Common myeloid progenitor, CD34-positive (primary cell): ENCODE data around the gene HOXC4.

Experiments used
- CTCF ChIA-PET: fragments of 350-600 bp; sonication (Branson Sonifier 250); formaldehyde crosslinking; loops from one replicate; lab custom pipeline; 2021; ENCODE audit warnings: antibody characterized with exemption; lab: Charles Lee
- POLR2A ChIA-PET: fragments of 350-600 bp; sonication (Branson Sonifier 250); formaldehyde crosslinking; loops from one replicate; lab custom pipeline; 2021; ENCODE audit warnings: antibody characterized with exemption; lab: Charles Lee
- DNase-seq, 3 donors: peaks; one replicate each; pipeline versions ENCODE4 v3.0.0 to v3.0.0-alpha.2; 2013
- H3K27ac ChIP-seq, 2 experiments: 1 replicate in 1 of 2; 2 replicates in 1 of 2; pipeline ENCODE4 v1.7.0; 2013; ENCODE audit warnings: inconsistent platforms in 2 of 2, low read length in 2 of 2, mild to moderate bottlenecking in 2 of 2, low read depth in 1 of 2, moderate library complexity in 1 of 2; ENCODE audit not compliant: severe bottlenecking in 2 of 2, insufficient read depth in 1 of 2, poor library complexity in 1 of 2
- H3K27me3 ChIP-seq, 5 experiments: replicated peaks in 2 of 5; 1 replicate in 3 of 5; 2 replicates in 2 of 5; pipeline versions ENCODE4 v1.6.1 to v1.7.0; 2013; ENCODE audit warnings: low read length in 4 of 5, mild to moderate bottlenecking in 2 of 5, moderate library complexity in 2 of 5, inconsistent platforms in 1 of 5; ENCODE audit not compliant: insufficient read depth in 5 of 5, control insufficient read depth in 4 of 5
- H3K36me3 ChIP-seq, 4 experiments: 1 replicate in 2 of 4; 2 replicates in 2 of 4; pipeline versions ENCODE4 v1.6.1 to v1.7.0; 2013; ENCODE audit warnings: low read length in 3 of 4, control low read depth in 1 of 4, mild to moderate bottlenecking in 1 of 4; ENCODE audit not compliant: control insufficient read depth in 4 of 4, insufficient read depth in 4 of 4
- H3K4me1 ChIP-seq, 4 experiments: 1 replicate in 3 of 4; 2 replicates in 1 of 4; pipeline versions ENCODE4 v1.6.1 to v1.7.1; 2013; ENCODE audit warnings: low read length in 3 of 4, mild to moderate bottlenecking in 3 of 4, control low read depth in 1 of 4, inconsistent platforms in 1 of 4, moderate library complexity in 1 of 4; ENCODE audit not compliant: control insufficient read depth in 4 of 4, insufficient read depth in 4 of 4; ENCODE audit errors: control extremely low read depth in 1 of 4
- H3K4me3 ChIP-seq, 7 experiments: 1 replicate in 4 of 7; 2 replicates in 3 of 7; pipeline versions ENCODE4 v1.5.1 to v1.7.0; 2013; ENCODE audit warnings: mild to moderate bottlenecking in 7 of 7, low read length in 6 of 7, moderate library complexity in 6 of 7, inconsistent platforms in 2 of 7, low read depth in 2 of 7, control low read depth in 1 of 7; ENCODE audit not compliant: insufficient read depth in 4 of 7, control insufficient read depth in 1 of 7; ENCODE audit errors: extremely low read depth in 1 of 7
- H3K9me3 ChIP-seq, 5 experiments: 1 replicate in 4 of 5; 2 replicates in 1 of 5; pipeline versions ENCODE4 v1.6.1 to v1.7.1; 2013; ENCODE audit warnings: low read length in 4 of 5, mild to moderate bottlenecking in 2 of 5, inconsistent platforms in 1 of 5, low read depth in 1 of 5, moderate library complexity in 1 of 5; ENCODE audit not compliant: control insufficient read depth in 4 of 5, insufficient read depth in 2 of 5; ENCODE audit errors: control extremely low read depth in 1 of 5
- WGBS: methylation state at CpG from one replicate; pipeline ENCODE4 v1.1.5; 2013; ENCODE audit not compliant: insufficient coverage; 5-methylcytosine and 5-hydroxymethylcytosine counted together

The HOXC4 gene

DNA sequence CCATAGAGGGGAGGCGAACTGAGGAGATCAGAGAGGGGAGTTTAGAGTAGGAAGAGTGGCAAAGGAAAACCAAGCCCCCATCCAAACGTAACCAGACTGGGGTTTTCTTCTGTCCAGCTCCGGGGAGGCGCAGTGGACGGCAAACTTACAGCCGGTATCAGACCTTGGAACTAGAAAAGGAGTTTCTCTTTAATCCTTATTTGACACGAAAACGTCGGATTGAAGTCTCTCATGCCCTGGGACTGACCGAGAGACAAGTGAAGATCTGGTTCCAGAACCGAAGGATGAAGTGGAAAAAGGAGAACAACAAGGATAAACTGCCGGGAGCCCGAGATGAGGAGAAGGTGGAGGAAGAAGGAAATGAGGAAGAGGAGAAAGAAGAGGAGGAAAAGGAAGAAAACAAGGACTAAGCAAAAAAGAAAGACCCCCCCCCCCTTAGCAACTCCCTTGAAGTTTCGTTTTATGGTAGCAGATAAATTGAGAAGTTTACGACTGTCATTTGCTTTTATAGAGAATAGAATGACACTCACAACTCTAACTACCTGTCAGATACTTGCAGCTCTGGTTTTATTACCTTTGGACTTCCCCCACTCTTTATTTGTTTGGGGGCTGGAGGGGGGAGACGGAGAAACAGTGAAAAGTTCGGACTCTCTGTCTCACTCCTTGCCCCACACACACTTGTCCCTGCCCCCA is 42.5 kb upstream of the HOXC4 start:
- POLR2A ChIA-PET = no interaction called here
- DNase-seq = no peak

DNA sequence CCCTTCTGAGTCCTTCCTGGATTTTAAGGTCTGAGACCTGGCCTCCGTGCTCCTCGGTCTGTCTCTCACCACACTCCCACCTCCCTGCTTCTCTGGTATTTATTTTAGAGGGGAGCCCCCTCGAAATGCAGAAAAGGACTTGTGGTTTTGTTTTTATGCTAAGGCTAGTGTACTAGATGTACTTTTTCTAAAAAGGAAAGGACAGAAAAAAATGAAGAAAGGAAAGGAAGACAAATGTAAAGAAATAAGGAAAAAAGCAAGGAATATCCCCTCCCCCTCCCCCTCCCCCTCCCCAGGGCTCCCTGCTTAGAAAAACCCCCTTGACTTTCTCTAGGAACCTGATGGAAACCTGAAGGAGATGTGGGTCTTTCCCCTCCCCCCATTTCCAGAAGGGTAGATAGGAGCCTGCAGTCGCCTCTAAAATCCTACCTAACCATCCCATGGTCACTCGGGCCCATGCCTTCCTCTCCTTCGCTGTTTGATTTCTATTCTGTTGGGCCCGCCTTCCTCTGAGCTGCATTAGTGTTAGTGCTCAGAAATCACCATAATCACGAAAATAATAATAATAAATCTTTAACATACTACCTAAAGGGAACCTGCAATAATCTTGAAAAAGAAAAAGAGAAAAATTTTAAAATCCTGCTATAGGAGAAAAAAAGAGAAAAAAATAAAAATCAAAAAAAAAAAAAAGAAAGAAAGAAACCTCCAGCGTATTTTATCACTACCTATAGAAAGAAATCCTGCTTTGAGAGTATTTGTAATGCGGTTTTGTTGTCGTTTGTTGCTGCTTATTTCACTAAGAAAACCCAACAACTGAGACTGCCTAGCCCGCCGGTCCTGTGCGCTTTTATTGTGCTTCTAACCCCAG is 41.7 kb upstream of the HOXC4 start:
- POLR2A ChIA-PET = interaction anchor here (0.7 kb wide), 1 partner anchor 189 kb away, joined by 3 read pairs; no protein-coding TSS in a partner anchor
- H3K27me3 ChIP-seq = peaks cover 16 to 97% (median 67%) of the 10 kb centered on the region in 5 experiments
- CTCF ChIA-PET = interaction anchor here (0.9 to 2.1 kb wide), 4 partner anchors 11 to 196 kb away, joined by 3 to 11 read pairs (median 4); no protein-coding TSS in a partner anchor
- WGBS = no CpG with 5 or more reads among the region's 14 CpGs
- peaks cover 0 to 7% (median 3%) of the 10 kb centered on the region in 4 experiments for H3K4me1 ChIP-seq
- peaks cover 0 to 4% (median 0%) of the 10 kb centered on the region in 5 experiments for H3K9me3 ChIP-seq
- DNase-seq = no peak
- no peak overlapping the region for H3K4me3 ChIP-seq
- no peak overlapping the region for H3K27ac ChIP-seq
- H3K36me3 ChIP-seq = no peaks in the 10 kb centered on the region

More for the DNA sequence above, 42.5 kb upstream of the HOXC4 start:
- WGBS = 6% methylated on average over 10 of the region's 17 CpGs
- Histone ChIP-seq H3K27ac (no peak overlapping the region), H3K4me1 (peaks cover 0 to 12% (median 7%) of the 10 kb centered on the region in 4 experiments), H3K9me3 (no peaks in the 10 kb centered on the region), H3K4me3 (no peak overlapping the region), H3K36me3 (no peaks in the 10 kb centered on the region), H3K27me3 (peaks cover 15 to 98% (median 70%) of the 10 kb centered on the region in 5 experiments)
- CTCF ChIA-PET = interaction anchor here (1.3 to 1.4 kb wide), 2 partner anchors 15 to 189 kb away, joined by 4 to 6 read pairs; no protein-coding TSS in a partner anchor

DNA sequence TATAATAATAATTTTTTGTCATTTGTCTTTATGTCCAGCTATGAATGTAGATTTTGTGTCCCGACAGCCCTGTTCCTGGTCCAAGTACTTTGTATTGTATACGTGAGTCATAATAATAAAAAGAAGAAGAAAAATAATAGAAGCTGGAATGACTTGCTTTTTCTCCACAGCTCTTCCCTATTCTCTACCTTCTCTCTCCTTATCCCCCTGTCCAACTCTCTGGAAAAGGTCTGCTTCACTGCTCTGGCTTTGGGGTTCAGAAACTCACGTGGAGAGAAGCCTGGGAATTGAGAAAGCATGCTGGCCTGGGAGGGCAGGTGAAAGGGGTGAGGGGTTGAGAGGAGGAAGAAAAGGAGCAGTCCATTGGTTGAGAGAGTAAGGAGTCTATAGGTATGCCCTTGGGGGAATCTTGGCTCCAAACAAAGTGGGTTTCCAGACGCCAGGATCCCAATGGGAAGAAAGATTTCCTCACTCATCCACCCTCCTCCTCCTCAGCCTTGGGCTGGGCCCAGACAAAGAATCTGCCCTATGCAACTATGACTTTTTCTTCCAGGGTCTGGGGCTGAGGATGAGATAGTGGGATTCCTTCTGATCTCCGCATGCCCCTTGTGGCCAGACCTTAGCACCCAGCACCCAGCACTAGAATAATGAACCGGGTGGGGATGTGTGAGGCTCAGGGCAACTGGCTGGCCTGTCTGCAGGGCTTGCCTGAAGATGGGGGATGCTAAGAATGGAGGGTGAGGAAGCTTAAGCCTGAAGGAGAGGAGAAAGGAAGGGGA is 40.8 kb upstream of the HOXC4 start:
- H3K36me3 ChIP-seq = no peaks in the 10 kb centered on the region
- ChIA-PET CTCF (interaction anchor here (0.9 to 2.1 kb wide), 8 partner anchors 10 to 195 kb away, joined by 3 to 11 read pairs (median 4); no protein-coding TSS in a partner anchor), POLR2A (no interaction called here)
- no peak overlapping the region for H3K4me3 ChIP-seq
- peaks cover 0 to 4% (median 0%) of the 10 kb centered on the region in 5 experiments for H3K9me3 ChIP-seq
- WGBS = no CpG with 5 or more reads among the region's 6 CpGs
- peaks cover 9 to 97% (median 64%) of the 10 kb centered on the region in 5 experiments for H3K27me3 ChIP-seq
- H3K27ac ChIP-seq = no peak overlapping the region
- DNase-seq = no peak
- peaks cover 0 to 12% (median 6%) of the 10 kb centered on the region in 4 experiments for H3K4me1 ChIP-seq

DNA sequence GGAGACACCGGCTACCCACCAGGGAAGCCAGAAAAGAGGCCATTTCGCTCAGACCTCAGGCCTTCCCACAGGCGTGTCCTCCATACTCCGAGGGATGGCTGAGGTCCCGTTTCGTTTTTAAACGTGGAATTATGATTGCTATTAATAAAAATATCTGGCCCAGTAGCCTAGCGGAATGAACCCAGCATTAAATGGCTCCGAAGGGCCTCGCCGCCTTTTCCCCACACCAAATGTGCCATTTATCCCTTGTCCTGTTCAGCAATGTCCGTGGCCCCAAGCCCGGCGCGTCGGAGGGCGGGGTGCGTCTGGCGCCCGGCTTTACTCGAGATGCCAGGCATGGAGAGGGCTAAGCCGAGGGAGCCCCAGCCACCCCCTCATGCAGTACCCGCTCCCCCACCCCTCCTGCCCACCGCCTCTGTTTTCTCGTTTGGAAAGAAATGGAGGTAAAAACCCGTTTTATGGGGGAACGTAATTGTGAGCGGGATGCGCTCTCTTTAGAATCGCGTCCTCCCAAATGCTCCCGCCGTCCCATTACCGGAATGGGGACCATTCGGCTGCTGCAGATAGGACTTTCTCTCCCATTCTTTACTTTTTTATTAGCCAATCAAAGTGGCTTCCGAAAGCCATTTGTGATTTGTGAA is 39.1 kb upstream of the HOXC4 start:
- DNase-seq = no peak
- H3K4me1 ChIP-seq = peaks cover 0 to 19% (median 9%) of the 10 kb centered on the region in 4 experiments
- no peak overlapping the region for H3K27ac ChIP-seq
- peak overlapping the region in 1 of 7 experiments; percentile 16 for H3K4me3 ChIP-seq
- CTCF ChIA-PET = interaction anchor here (0.6 to 2.1 kb wide), 10 partner anchors 8 to 200 kb away, joined by 3 to 6 read pairs (median 4); partner anchors contain the start of gene SMUG1
- H3K27me3 ChIP-seq = peaks cover 8 to 97% (median 64%) of the 10 kb centered on the region in 5 experiments
- POLR2A ChIA-PET = interaction anchor here (0.6 kb wide), 1 partner anchor 67 kb away, joined by 5 read pairs; no protein-coding TSS in a partner anchor
- no peaks in the 10 kb centered on the region for H3K36me3 ChIP-seq
- WGBS = 4% methylated on average over 20 of the region's 36 CpGs
- peaks cover 0 to 4% (median 0%) of the 10 kb centered on the region in 5 experiments for H3K9me3 ChIP-seq

GRCh38 chr12:54015018-54015931 is 38.4 kb upstream of the HOXC4 start:
- POLR2A ChIA-PET = no interaction called here
- 6% methylated on average over 14 of the region's 23 CpGs for WGBS
- peaks cover 8 to 97% (median 58%) of the 10 kb centered on the region in 5 experiments for H3K27me3 ChIP-seq
- no peak overlapping the region for H3K4me3 ChIP-seq
- peaks cover 0 to 4% (median 0%) of the 10 kb centered on the region in 5 experiments for H3K9me3 ChIP-seq
- peaks cover 0 to 19% (median 9%) of the 10 kb centered on the region in 4 experiments for H3K4me1 ChIP-seq
- H3K36me3 ChIP-seq = no peaks in the 10 kb centered on the region
- no peak overlapping the region for H3K27ac ChIP-seq
- no peak for DNase-seq
- CTCF ChIA-PET = interaction anchor here (0.6 to 2.6 kb wide), 12 partner anchors 9 to 199 kb away, joined by 4 to 7 read pairs (median 4); partner anchors contain the start of genes HOXC5 and SMUG1
